Activated CD4-positive, alpha-beta T cell treated with anti-CD3 and anti-CD28 coated beads for 48 hours (primary cell): ENCODE measurements around the gene TAAR5.
"Not testable (repeated sequence)": the region's sequence is repeated elsewhere in the genome, so short reads cannot be mapped to it uniquely, and the experiment has no call there.

ENCODE experiments used
- DNase-seq: peaks from one replicate; pipeline ENCODE4 v3.0.0-alpha.2; 2020

TAAR5 gene

GRCh38 chr6:132569170-132569569, 20.4 kb downstream of the TAAR5 start:
- no peak for DNase-seq

GRCh38 chr6:132568611-132569010, 20.9 kb downstream of the TAAR5 start:
- DNase-seq, result no peak

GRCh38 chr6:132567566-132567965, 22.0 kb downstream of the TAAR5 start:
- no peak for DNase-seq

GRCh38 chr6:132566404-132566803, 23.1 kb downstream of the TAAR5 start:
- no peak for DNase-seq

- not testable (repeated sequence) for DNase-seq
These were observed 29.5 kb downstream of the TAAR5 start for GRCh38 chr6:132560087-132560486.

- no peak for DNase-seq
These were observed 37.2 kb downstream of the TAAR5 start, which contains the start of gene TAAR8 for GRCh38 chr6:132552372-132552771. TAAR8 (plus strand) TSS chr6:132552672; CDS start chr6:132552693, 21 bp downstream.

GRCh38 chr6:132551214-132551613, 38.3 kb downstream of the TAAR5 start:
- no peak for DNase-seq

GRCh38 chr6:132548746-132549463, 40.6 kb downstream of the TAAR5 start:
- DNase-seq, result no peak

GRCh38 chr6:132544826-132545225, 44.7 kb downstream of the TAAR5 start:
- no peak for DNase-seq
